Activated T-cell treated with anti-CD3 and anti-CD28 coated beads, Interleukin-2, amount 50 U/mL, for 4 hours (primary cell): Measurements from ENCODE around the gene FAM32A. TPM values are rescaled to one million over a fixed set of nuclear protein-coding genes. Genes with fewer than 3 reads are reported as not detected.

Experiments used
- ATAC-seq, 2 donors: fragments of 200-7000 bp; cut with Tn5 transposase; one replicate each; pipeline ENCODE4 v1.10.0; 2021
- DNase-seq: peaks from one replicate; pipeline ENCODE4 v3.0.0-alpha.2; 2020
- H3K27me3 Mint-ChIP-seq: one replicate; pipeline ENCODE4 v1.8.0; 2021; ENCODE audit warnings: low read depth, mixed read lengths
- H3K36me3 Mint-ChIP-seq: one replicate; pipeline ENCODE4 v1.8.0; 2022; ENCODE audit warnings: mixed read lengths; ENCODE audit not compliant: insufficient read depth
- H3K4me1 Mint-ChIP-seq: one replicate; pipeline ENCODE4 v1.8.0; 2021; ENCODE audit warnings: low read depth, mixed read lengths
- H3K4me3 Mint-ChIP-seq: one replicate; pipeline ENCODE4 v1.8.0; 2021; ENCODE audit warnings: mild to moderate bottlenecking, moderate library complexity, mixed read lengths
- H3K9me3 Mint-ChIP-seq: one replicate; pipeline ENCODE4 v1.8.0; 2021; ENCODE audit warnings: mixed read lengths
- total RNA-seq, 3 donors: library from RNA; stranded (reverse); gene quantifications; one replicate each; pipeline ENCODE4 v1.2.1, GENCODE V29; 2021

The FAM32A gene
- total RNA-seq, 3 donors from 2014 or later = 53.4 to 60.1 (median 56.4) TPM

- ATAC-seq (no peak), DNase-seq (no peak)
- Mint-ChIP-seq H3K36me3 (peaks cover 12% of the 10 kb centered on the region), H3K9me3 (no peaks in the 10 kb centered on the region), H3K4me3 (peak overlapping the region; percentile 100), H3K27me3 (no peaks in the 10 kb centered on the region), H3K4me1 (peaks cover 28% of the 10 kb centered on the region)
Measured at GRCh38 chr19:16184665-16185122, 516 bp upstream of the FAM32A start.

- H3K9me3 Mint-ChIP-seq = no peaks in the 10 kb centered on the region
- H3K27me3 Mint-ChIP-seq = no peaks in the 10 kb centered on the region
- ATAC-seq (peak; percentile 37 to 46), DNase-seq (no peak)
- peak overlapping the region; percentile 100 for H3K4me3 Mint-ChIP-seq
- H3K4me1 Mint-ChIP-seq = peaks cover 28% of the 10 kb centered on the region
- H3K36me3 Mint-ChIP-seq = peaks cover 12% of the 10 kb centered on the region
Measured at GRCh38 chr19:16185768-16186123, 536 bp downstream of the FAM32A start.

DNA sequence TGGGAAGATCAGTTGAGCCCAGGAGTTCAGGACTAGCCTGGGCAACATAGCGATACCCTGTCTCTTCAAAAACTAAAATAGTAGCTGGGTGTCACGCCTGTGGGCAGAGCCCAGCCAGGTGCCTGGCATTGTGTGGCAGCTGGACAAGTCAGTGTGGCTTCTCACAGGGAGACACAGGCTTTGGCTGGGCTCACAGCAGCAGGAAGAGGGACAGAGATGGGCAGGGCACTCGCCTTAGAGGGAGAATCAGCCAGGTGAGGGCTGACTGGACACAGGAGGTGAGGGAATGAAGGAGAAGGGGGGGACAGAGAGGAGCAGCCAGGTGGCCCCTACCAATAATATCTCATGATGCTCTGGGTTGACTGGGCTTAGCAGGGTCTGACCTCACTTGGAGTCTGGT lies 3.3 kb downstream of the FAM32A start:
- Mint-ChIP-seq H3K36me3 (peaks cover 16% of the 10 kb centered on the region), H3K9me3 (no peaks in the 10 kb centered on the region), H3K4me3 (no peak overlapping the region), H3K27me3 (no peaks in the 10 kb centered on the region), H3K4me1 (peaks cover 28% of the 10 kb centered on the region)
- DNase-seq (no peak), ATAC-seq (no peak)

DNA sequence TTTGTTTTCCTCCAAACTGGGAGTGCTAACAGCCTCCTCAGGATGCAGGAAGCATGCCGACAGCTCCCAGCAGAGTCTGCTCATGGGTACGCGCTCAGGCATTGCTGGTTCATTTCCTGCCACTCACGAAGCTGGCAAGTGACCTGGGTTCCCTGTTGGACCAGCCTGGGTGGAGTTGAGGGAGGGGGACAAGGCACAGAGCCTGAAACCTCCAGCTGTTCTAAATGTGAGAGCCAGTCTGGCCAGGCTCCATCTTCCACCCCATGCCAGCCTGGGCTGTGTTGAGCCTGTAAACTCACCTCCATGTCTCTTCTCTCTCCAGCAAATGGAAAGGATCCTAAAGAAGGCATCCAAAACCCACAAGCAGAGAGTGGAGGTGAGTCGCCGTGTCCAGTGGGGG lies 5.0 kb downstream of the FAM32A start:
- H3K4me3 Mint-ChIP-seq = no peak overlapping the region
- H3K36me3 Mint-ChIP-seq = peaks cover 16% of the 10 kb centered on the region
- ATAC-seq (no peak), DNase-seq (no peak)
- peaks cover 26% of the 10 kb centered on the region for H3K4me1 Mint-ChIP-seq
- no peaks in the 10 kb centered on the region for H3K9me3 Mint-ChIP-seq
- no peaks in the 10 kb centered on the region for H3K27me3 Mint-ChIP-seq

DNA sequence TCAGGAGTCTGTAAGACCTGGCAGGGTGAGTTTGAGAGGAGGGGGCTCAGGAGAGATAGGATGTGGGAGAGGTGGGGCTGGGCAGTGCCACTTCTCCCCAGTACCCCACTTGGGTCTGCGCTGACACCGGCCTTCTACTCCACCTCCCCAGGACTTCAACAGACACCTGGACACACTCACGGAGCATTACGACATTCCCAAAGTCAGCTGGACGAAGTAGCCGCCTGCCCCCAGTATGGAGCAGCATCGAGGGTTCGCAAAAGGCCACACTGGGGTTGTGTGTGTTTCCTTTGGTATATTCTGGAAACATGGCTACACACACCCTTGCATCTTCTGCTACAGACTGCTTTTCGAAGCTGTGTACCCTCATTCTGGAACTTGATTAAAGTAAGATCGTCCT lies 5.5 kb downstream of the FAM32A start:
- ATAC-seq = no peak
- DNase-seq = no peak
- H3K9me3 Mint-ChIP-seq = no peaks in the 10 kb centered on the region
- peaks cover 21% of the 10 kb centered on the region for H3K4me1 Mint-ChIP-seq
- H3K27me3 Mint-ChIP-seq = no peaks in the 10 kb centered on the region
- peaks cover 13% of the 10 kb centered on the region for H3K36me3 Mint-ChIP-seq
- H3K4me3 Mint-ChIP-seq = no peak overlapping the region

DNA sequence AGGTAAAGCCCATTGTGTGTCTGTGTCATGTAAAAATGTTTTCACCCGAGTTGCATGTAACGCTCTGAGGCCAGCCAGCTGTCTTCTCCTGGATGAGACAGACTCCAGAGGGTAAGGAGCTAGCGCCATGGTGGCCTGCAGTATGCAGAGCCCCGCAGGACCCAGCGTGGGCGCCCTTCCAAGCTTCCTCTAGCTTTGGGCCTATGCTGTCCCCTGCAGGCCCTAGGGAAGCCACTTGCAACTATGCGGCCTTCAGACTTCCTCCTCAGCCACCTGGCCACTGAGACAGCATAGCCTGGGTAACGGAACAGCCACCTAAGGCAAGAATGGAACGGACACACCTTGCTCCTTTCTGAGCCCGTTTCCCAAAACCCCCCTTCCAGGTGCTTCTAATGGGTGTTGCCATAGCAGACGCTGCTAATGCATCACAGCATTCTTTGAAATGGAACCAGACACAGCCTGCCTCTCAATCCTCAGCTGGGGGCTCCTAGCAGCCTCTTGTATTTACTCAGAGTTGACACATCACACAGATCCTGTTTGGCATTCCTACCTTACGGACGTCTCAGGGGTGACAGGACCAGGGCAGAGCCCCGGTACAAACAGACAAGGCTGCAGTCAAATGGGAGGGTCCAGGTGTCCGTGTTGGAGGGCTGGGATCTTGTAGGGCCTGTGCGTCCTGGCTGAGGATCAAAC lies 6.2 kb downstream of the FAM32A start:
- H3K4me3 Mint-ChIP-seq = no peak overlapping the region
- H3K4me1 Mint-ChIP-seq = peaks cover 18% of the 10 kb centered on the region
- peaks cover 13% of the 10 kb centered on the region for H3K36me3 Mint-ChIP-seq
- no peaks in the 10 kb centered on the region for H3K9me3 Mint-ChIP-seq
- DNase-seq (no peak), ATAC-seq (no peak)
- H3K27me3 Mint-ChIP-seq = no peaks in the 10 kb centered on the region

GRCh38 chr19:16193466-16193865 lies 8.3 kb downstream of the FAM32A start:
- peaks cover 11% of the 10 kb centered on the region for H3K4me1 Mint-ChIP-seq
- no peak for DNase-seq
- H3K9me3 Mint-ChIP-seq = no peaks in the 10 kb centered on the region
- no peak overlapping the region for H3K4me3 Mint-ChIP-seq
- no peak for ATAC-seq
- no peaks in the 10 kb centered on the region for H3K27me3 Mint-ChIP-seq
- peaks cover 8% of the 10 kb centered on the region for H3K36me3 Mint-ChIP-seq

GRCh38 chr19:16197188-16197621 lies 12.0 kb downstream of the FAM32A start:
- Mint-ChIP-seq H3K27me3 (no peaks in the 10 kb centered on the region), H3K36me3 (peaks cover 8% of the 10 kb centered on the region), H3K9me3 (no peaks in the 10 kb centered on the region), H3K4me1 (peaks cover 28% of the 10 kb centered on the region), H3K4me3 (peak overlapping the region; percentile 86)
- ATAC-seq = no peak
- DNase-seq = no peak

DNA sequence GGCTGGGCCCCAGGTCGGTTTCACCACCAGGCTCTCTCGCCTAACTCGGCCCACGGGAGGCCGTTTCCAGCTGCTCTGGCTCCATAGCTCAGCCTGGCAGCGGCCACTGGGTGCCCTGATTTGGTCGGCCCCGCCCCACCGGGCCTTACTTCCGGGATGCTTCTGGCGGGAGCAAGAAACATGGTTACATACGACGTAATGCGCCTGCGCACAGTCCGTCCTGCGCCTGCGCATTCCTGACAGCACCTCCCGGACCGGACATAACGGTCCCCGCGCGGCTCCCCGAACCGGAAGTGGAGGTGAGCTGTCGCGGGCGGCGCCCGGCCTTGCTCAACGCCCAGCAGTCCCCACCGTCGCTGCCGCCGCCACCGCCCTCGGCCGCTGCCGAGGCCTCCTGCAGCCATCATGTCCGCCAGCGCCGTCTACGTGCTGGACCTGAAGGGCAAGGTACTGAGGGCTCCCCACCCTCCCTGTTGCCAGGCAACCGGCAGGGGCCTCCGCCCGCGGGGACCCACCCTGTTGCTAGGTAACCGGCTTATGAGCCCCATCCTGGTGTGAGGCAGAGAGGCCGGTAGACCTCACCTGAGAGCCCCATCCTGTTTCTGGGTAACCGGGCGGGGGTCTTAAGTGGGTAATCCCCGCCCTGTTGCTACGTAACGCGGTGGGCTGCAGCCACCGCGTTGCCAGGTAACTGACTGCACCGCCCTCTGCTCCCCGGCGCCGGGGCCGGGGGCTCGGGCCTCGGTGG lies 12.6 kb downstream of the FAM32A start, which contains the start of gene AP1M1:
TSS of gene AP1M1 (plus strand) at position 290 of the 748 bp plus-strand sequence. CDS start at position 406, 116 bp downstream.
- Mint-ChIP-seq H3K4me1 (peaks cover 34% of the 10 kb centered on the region), H3K36me3 (peaks cover 14% of the 10 kb centered on the region), H3K4me3 (peak within 1 kb of the TSS; percentile 86), H3K27me3 (no peaks in the 10 kb centered on the region), H3K9me3 (no peaks in the 10 kb centered on the region)
- DNase-seq = peak; percentile 98
- peak; percentile 92 to 93 for ATAC-seq

- no peaks in the 10 kb centered on the region for H3K9me3 Mint-ChIP-seq
- no peaks in the 10 kb centered on the region for H3K27me3 Mint-ChIP-seq
- peaks cover 35% of the 10 kb centered on the region for H3K4me1 Mint-ChIP-seq
- DNase-seq = no peak
- peak overlapping the region; percentile 81 for H3K4me3 Mint-ChIP-seq
- peaks cover 18% of the 10 kb centered on the region for H3K36me3 Mint-ChIP-seq
- ATAC-seq = no peak
Measured at GRCh38 chr19:16198370-16198651, 13.1 kb downstream of the FAM32A start.

GRCh38 chr19:16199275-16199932 lies 14.2 kb downstream of the FAM32A start:
- no peak for DNase-seq
- Mint-ChIP-seq H3K27me3 (no peaks in the 10 kb centered on the region), H3K4me1 (peaks cover 35% of the 10 kb centered on the region), H3K4me3 (peak overlapping the region; percentile 81), H3K36me3 (peaks cover 23% of the 10 kb centered on the region), H3K9me3 (no peaks in the 10 kb centered on the region)
- no peak for ATAC-seq

GRCh38 chr19:16200038-16201010 lies 15.1 kb downstream of the FAM32A start:
- Mint-ChIP-seq H3K4me3 (peak overlapping the region; percentile 51), H3K9me3 (no peaks in the 10 kb centered on the region), H3K27me3 (no peaks in the 10 kb centered on the region), H3K36me3 (peaks cover 23% of the 10 kb centered on the region), H3K4me1 (peaks cover 35% of the 10 kb centered on the region)
- DNase-seq (no peak), ATAC-seq (no peak)

GRCh38 chr19:16201011-16201391 lies 15.8 kb downstream of the FAM32A start:
- Mint-ChIP-seq H3K27me3 (no peaks in the 10 kb centered on the region), H3K36me3 (peaks cover 23% of the 10 kb centered on the region), H3K9me3 (no peaks in the 10 kb centered on the region), H3K4me1 (peaks cover 35% of the 10 kb centered on the region), H3K4me3 (peak overlapping the region; percentile 51)
- no peak for DNase-seq
- ATAC-seq = no peak
